Activated CD4-positive, alpha-beta memory T cell treated with anti-CD3 and anti-CD28 coated beads for 36 hours (primary cell): Measurements from ENCODE around the gene MPST. TPM values are rescaled to one million over a fixed set of nuclear protein-coding genes. Genes with fewer than 3 reads are reported as not detected.

Experiments
- CTCF ChIA-PET: fragments of 350-600 bp; sonication (Branson Sonifier 250); formaldehyde crosslinking; loops from one replicate; lab custom pipeline; 2021; ENCODE audit warnings: antibody characterized with exemption, inconsistent platforms; lab: Charles Lee
- POLR2A ChIA-PET: fragments of 350-600 bp; sonication (Branson Sonifier 250); formaldehyde crosslinking; loops from one replicate; lab custom pipeline; 2021; ENCODE audit warnings: antibody characterized with exemption; lab: Charles Lee
- DNase-seq: peaks from one replicate; pipeline ENCODE4 v3.0.0-alpha.2; 2020
- H3K27ac Mint-ChIP-seq: one replicate; pipeline ENCODE4 v1.8.0; 2021; ENCODE audit warnings: mixed read lengths
- H3K27me3 Mint-ChIP-seq: one replicate; pipeline ENCODE4 v1.8.0; 2021; ENCODE audit warnings: mixed read lengths
- H3K36me3 Mint-ChIP-seq: one replicate; pipeline ENCODE4 v1.8.0; 2021; ENCODE audit warnings: mixed read lengths
- H3K4me1 Mint-ChIP-seq: one replicate; pipeline ENCODE4 v1.8.0; 2021; ENCODE audit warnings: low read depth, mixed read lengths
- H3K4me3 Mint-ChIP-seq: one replicate; pipeline ENCODE4 v1.8.0; 2021; ENCODE audit warnings: mild to moderate bottlenecking, mixed read lengths
- H3K9me3 Mint-ChIP-seq: one replicate; pipeline ENCODE4 v1.8.0; 2021; ENCODE audit warnings: mixed read lengths
- intact Hi-C: fragments of 100-400 bp; cut with micrococcal nuclease; formaldehyde crosslinking; loops from one replicate; pipeline ENCODE4 v1.15.1; 2023
- total RNA-seq, 2 experiments: library from RNA; stranded (reverse); gene quantifications; one replicate each; pipeline ENCODE4 v1.2.3, GENCODE V29; 2021

The MPST gene
- total RNA-seq, 2 experiments from 2014 or later = 16.9 to 17.6 TPM

DNA sequence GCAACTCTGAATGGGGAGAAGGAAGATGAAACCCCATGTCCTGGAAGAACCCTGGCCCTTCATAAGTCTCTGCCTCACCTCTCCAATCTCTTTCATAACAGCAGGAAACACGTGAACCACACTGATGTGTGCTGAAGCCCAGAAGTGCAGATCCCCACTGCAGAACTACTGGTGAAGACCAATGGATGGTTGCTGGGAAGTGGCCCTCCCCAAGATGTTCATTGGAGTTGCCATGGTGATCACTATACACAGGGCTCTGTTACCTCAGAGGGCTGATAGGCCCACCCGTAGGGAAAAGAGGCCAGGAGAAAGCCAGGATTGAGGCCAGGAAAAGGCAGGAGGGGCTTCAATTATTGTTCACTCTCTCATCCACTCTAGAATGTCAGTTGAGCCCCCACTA lies 11.9 kb upstream of the MPST start:
- no peak for DNase-seq
- ChIA-PET CTCF (interaction anchor here (0.6 to 2.4 kb wide), 2 partner anchors 14 to 32 kb away, joined by 3 to 14 read pairs; no protein-coding TSS in a partner anchor), POLR2A (no interaction called here)
- Mint-ChIP-seq H3K36me3 (no peaks in the 10 kb centered on the region), H3K27me3 (peaks cover 13% of the 10 kb centered on the region), H3K27ac (no peak overlapping the region), H3K4me3 (no peak overlapping the region), H3K4me1 (no peaks in the 10 kb centered on the region), H3K9me3 (no peaks in the 10 kb centered on the region)
- intact Hi-C loops = no loop called here

GRCh38 chr22:37008365-37008764 lies 11.2 kb upstream of the MPST start:
- DNase-seq = no peak
- H3K27ac Mint-ChIP-seq = no peak overlapping the region
- no peak overlapping the region for H3K4me3 Mint-ChIP-seq
- H3K36me3 Mint-ChIP-seq = no peaks in the 10 kb centered on the region
- no peaks in the 10 kb centered on the region for H3K9me3 Mint-ChIP-seq
- intact Hi-C loops = no loop called here
- peaks cover 13% of the 10 kb centered on the region for H3K27me3 Mint-ChIP-seq
- CTCF ChIA-PET = interaction anchor here (0.7 to 2.4 kb wide), 2 partner anchors 14 to 152 kb away, joined by 3 to 14 read pairs; no protein-coding TSS in a partner anchor
- no peaks in the 10 kb centered on the region for H3K4me1 Mint-ChIP-seq
- POLR2A ChIA-PET = no interaction called here

DNA sequence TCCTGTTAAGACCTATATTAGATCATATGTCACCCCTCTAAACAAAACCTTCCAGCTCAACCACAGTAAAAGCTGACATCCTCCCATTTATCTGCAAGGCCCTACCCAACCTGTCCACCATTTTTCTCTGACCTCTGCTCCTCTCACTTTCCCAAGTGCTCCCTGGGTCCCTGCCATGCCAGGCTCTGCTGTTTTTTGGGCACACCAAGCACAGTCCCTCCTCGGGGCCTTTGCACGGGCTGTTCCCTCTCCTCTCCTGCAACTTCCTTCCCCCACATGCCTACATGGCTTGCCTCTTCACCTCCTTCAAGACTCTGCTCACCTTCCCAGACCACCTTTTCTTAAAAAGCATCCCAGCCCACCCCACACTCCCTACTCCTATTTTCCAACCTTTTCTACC lies 10.1 kb upstream of the MPST start:
- POLR2A ChIA-PET = no interaction called here
- no peaks in the 10 kb centered on the region for H3K36me3 Mint-ChIP-seq
- CTCF ChIA-PET = interaction anchor here (1.1 to 2.4 kb wide), 2 partner anchors 12 to 251 kb away, joined by 3 to 14 read pairs; no protein-coding TSS in a partner anchor
- no peaks in the 10 kb centered on the region for H3K4me1 Mint-ChIP-seq
- no peak for DNase-seq
- intact Hi-C loops = no loop called here
- H3K4me3 Mint-ChIP-seq = no peak overlapping the region
- H3K27ac Mint-ChIP-seq = no peak overlapping the region
- H3K9me3 Mint-ChIP-seq = no peaks in the 10 kb centered on the region
- peaks cover 13% of the 10 kb centered on the region for H3K27me3 Mint-ChIP-seq

DNA sequence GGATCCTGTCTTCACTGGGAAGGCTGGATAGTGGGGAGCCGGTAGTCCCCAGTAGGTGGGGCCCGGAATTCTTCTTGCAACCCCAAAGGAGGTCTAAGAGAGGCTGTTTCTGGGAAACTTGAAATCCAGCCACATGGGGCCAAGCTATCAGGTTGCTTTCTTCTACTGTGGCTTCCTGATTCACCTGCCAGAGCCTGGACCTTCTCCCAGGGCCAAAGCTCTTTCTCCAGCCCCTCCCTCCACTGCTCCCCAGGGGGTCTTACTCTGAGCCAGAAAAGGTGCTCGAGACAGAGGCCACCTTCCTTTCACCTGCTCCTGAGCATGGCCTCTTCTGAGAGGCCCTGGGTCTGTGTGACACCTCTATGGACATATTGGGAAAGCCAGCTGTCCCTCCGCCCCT lies 9.4 kb upstream of the MPST start:
- Mint-ChIP-seq H3K36me3 (no peaks in the 10 kb centered on the region), H3K9me3 (no peaks in the 10 kb centered on the region), H3K4me3 (no peak overlapping the region), H3K27ac (no peak overlapping the region), H3K27me3 (peaks cover 13% of the 10 kb centered on the region), H3K4me1 (no peaks in the 10 kb centered on the region)
- DNase-seq = no peak
- ChIA-PET POLR2A (no interaction called here), CTCF (no interaction called here)
- intact Hi-C loops = no loop called here

DNA sequence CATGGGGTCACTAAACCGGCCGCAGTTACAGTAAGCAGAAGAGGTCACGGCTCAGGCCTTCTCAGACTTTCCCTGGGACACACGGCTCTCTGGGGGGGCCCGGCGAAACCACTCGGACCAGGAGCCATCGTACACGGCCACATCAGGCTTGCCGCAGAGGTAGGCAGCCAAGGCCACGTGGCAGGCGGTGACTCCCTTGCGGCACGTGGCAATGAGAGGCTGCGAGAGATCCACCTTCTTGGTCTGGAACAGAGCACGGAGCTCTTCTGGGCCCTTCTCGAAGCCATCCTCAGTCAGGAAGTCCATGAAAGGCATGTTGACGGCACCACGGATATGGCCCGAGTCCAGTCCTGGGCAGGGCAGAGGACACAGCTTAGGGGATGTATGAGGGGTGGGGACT lies 8.6 kb upstream of the MPST start:
- no peak overlapping the region for H3K27ac Mint-ChIP-seq
- H3K4me3 Mint-ChIP-seq = no peak overlapping the region
- no peaks in the 10 kb centered on the region for H3K9me3 Mint-ChIP-seq
- no peaks in the 10 kb centered on the region for H3K4me1 Mint-ChIP-seq
- intact Hi-C loops = no loop called here
- no peak for DNase-seq
- POLR2A ChIA-PET = no interaction called here
- peaks cover 13% of the 10 kb centered on the region for H3K27me3 Mint-ChIP-seq
- CTCF ChIA-PET = no interaction called here
- no peaks in the 10 kb centered on the region for H3K36me3 Mint-ChIP-seq

- no peaks in the 10 kb centered on the region for H3K9me3 Mint-ChIP-seq
- no peak overlapping the region for H3K27ac Mint-ChIP-seq
- POLR2A ChIA-PET = no interaction called here
- no peak for DNase-seq
- intact Hi-C loops = no loop called here
- peaks cover 11% of the 10 kb centered on the region for H3K27me3 Mint-ChIP-seq
- CTCF ChIA-PET = no interaction called here
- H3K4me1 Mint-ChIP-seq = no peaks in the 10 kb centered on the region
- no peaks in the 10 kb centered on the region for H3K36me3 Mint-ChIP-seq
- H3K4me3 Mint-ChIP-seq = no peak overlapping the region
Measured at GRCh38 chr22:37011472-37011871, 8.1 kb upstream of the MPST start.

DNA sequence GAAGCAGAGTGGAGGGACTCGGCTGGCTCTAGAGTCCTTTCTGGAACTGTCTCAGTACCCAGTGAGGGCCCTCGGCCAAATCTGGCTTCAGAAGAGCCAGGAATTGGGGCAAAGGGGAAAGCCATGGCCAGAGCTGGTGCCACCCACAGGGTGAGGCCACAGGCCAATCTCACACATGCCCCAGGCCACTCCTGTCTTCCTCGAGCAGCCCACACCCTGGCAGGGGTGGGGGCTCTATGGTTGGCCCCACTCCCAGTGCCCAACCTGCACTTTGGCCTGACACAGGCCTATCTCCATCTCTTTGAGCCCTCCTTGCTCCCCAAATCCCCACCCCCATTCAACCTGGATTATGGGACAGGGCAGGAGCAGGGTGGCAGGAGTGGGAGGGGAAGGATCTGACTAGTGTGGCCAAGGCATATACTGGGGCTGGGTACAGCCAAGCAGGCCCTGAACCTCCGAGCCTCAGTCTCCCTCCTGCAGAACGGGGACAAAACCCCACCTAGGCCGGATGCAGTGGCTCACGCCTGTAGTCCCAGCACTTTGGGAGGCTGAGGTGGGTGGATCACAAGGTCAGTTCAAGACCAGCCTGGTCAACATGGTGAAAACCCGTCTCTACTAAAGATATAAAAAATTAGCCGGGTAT lies 7.2 kb upstream of the MPST start:
- Mint-ChIP-seq H3K9me3 (no peaks in the 10 kb centered on the region), H3K4me1 (no peaks in the 10 kb centered on the region), H3K36me3 (no peaks in the 10 kb centered on the region), H3K27ac (no peak overlapping the region), H3K27me3 (peaks cover 6% of the 10 kb centered on the region), H3K4me3 (no peak overlapping the region)
- CTCF ChIA-PET = interaction anchor here (1.6 kb wide), 1 partner anchor 14 kb away, joined by 3 read pairs; no protein-coding TSS in a partner anchor
- intact Hi-C loops = no loop called here
- POLR2A ChIA-PET = no interaction called here
- DNase-seq = no peak

- H3K4me1 Mint-ChIP-seq = no peaks in the 10 kb centered on the region
- no peak overlapping the region for H3K27ac Mint-ChIP-seq
- peaks cover 5% of the 10 kb centered on the region for H3K27me3 Mint-ChIP-seq
- CTCF ChIA-PET = interaction anchor here (1.4 to 1.6 kb wide), 2 partner anchors 15 to 32 kb away, joined by 3 to 5 read pairs; no protein-coding TSS in a partner anchor
- H3K9me3 Mint-ChIP-seq = no peaks in the 10 kb centered on the region
- intact Hi-C loops = no loop called here
- H3K36me3 Mint-ChIP-seq = no peaks in the 10 kb centered on the region
- POLR2A ChIA-PET = no interaction called here
- DNase-seq = no peak
- no peak overlapping the region for H3K4me3 Mint-ChIP-seq
Measured at GRCh38 chr22:37012956-37013355, 6.6 kb upstream of the MPST start.

DNA sequence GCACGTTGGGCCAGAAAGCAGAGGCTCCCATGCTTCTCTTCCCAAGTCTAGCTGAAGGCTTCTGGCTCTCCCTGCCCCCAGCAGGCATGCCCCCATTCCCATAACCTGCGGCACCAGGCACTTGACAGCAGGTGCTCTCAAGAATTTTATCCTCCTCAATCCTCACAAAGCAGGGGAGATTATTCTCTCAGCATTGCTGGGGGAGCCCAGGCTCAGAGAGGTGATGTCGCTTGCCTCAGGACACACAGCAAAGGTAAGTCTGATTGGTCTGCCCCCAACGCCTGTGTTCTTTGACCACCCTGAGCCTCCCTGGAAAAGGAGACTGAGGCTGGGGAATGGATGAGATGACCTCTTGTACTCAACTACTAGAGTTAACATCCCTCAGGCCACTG lies 5.1 kb upstream of the MPST start:
- Mint-ChIP-seq H3K4me1 (no peaks in the 10 kb centered on the region), H3K9me3 (no peaks in the 10 kb centered on the region), H3K36me3 (no peaks in the 10 kb centered on the region), H3K27me3 (peaks cover 5% of the 10 kb centered on the region), H3K27ac (no peak overlapping the region), H3K4me3 (no peak overlapping the region)
- intact Hi-C loops = no loop called here
- ChIA-PET POLR2A (no interaction called here), CTCF (interaction anchor here (1.4 kb wide), 1 partner anchor 30 kb away, joined by 5 read pairs; no protein-coding TSS in a partner anchor)
- no peak for DNase-seq

- no peak for DNase-seq
- no peaks in the 10 kb centered on the region for H3K9me3 Mint-ChIP-seq
- POLR2A ChIA-PET = no interaction called here
- H3K4me1 Mint-ChIP-seq = peaks cover 2% of the 10 kb centered on the region
- peaks cover 3% of the 10 kb centered on the region for H3K27me3 Mint-ChIP-seq
- intact Hi-C loops = no loop called here
- CTCF ChIA-PET = no interaction called here
- no peak overlapping the region for H3K4me3 Mint-ChIP-seq
- H3K27ac Mint-ChIP-seq = no peak overlapping the region
- no peaks in the 10 kb centered on the region for H3K36me3 Mint-ChIP-seq
Measured at GRCh38 chr22:37014835-37015586, 4.5 kb upstream of the MPST start.

DNA sequence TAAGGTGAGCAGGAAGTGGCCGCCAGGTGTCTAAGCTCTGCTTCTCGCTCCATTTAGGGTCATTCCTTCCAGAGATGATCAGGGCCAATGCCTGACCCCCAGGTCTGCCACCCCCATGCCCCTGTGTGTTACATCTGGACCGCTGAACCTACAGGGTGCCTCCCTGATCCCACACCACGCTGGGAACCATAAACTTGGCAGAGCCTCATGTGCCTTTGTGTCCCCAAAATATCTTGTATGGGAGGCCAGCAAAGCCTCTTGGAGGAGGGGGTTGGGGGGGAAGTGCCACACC lies 4.0 kb upstream of the MPST start:
- H3K27ac Mint-ChIP-seq = no peak overlapping the region
- intact Hi-C loops = no loop called here
- CTCF ChIA-PET = no interaction called here

GRCh38 chr22:37016134-37016910 lies 3.2 kb upstream of the MPST start:
- H3K36me3 Mint-ChIP-seq = no peaks in the 10 kb centered on the region
- POLR2A ChIA-PET = no interaction called here
- DNase-seq = no peak

More for the DNA sequence above, 4.0 kb upstream of the MPST start:
- Mint-ChIP-seq H3K4me1 (peaks cover 4% of the 10 kb centered on the region), H3K27me3 (peaks cover 4% of the 10 kb centered on the region), H3K4me3 (no peak overlapping the region), H3K36me3 (no peaks in the 10 kb centered on the region), H3K9me3 (no peaks in the 10 kb centered on the region)
- no peak for DNase-seq
- POLR2A ChIA-PET = no interaction called here

More at GRCh38 chr22:37016134-37016910, 3.2 kb upstream of the MPST start:
- intact Hi-C loops = no loop called here
- Mint-ChIP-seq H3K4me3 (no peak overlapping the region), H3K27ac (no peak overlapping the region), H3K27me3 (peaks cover 3% of the 10 kb centered on the region), H3K9me3 (no peaks in the 10 kb centered on the region), H3K4me1 (peaks cover 4% of the 10 kb centered on the region)
- CTCF ChIA-PET = interaction anchor here (0.7 kb wide), 1 partner anchor 215 kb away, joined by 3 read pairs; no protein-coding TSS in a partner anchor
